ENCODE measurements around the gene GRAMD2A. TPM values are rescaled to one million over a fixed set of nuclear protein-coding genes. Genes with fewer than 3 reads are reported as not detected.

GRAMD2A gene
- total and polyA plus RNA-seq, 10 of the 15 experiments (the other 5 are each of a cell fraction or from before 2014, with no cell fraction given), result 0.02 to 0.35 TPM; not detected in 8

GRCh38 chr15:72162569-72162968, 35.0 kb downstream of the GRAMD2A start:
- ATAC-seq (no peak), FAIRE-seq (no peak), DNase-seq (ENCODE audit: low read depth, low spot score) (no peak)
- Histone ChIP-seq H2AFZ (ENCODE audit: control insufficient read depth, low read depth, low read length) (no peak overlapping the region), H3K4me2 (ENCODE audit: control insufficient read depth, insufficient read depth) (no peak overlapping the region), H3K4me3 (no peak overlapping the region), H3K27ac (ENCODE audit: control insufficient read depth, insufficient read depth) (no peak overlapping the region), H3K9ac (ENCODE audit: control insufficient read depth, insufficient read depth, low read length) (no peak overlapping the region), H3K9me3 (replicated peaks; ENCODE audit: control insufficient read depth, insufficient read depth, low read length) (no peaks in the 10 kb centered on the region), H3K79me2 (ENCODE audit: control insufficient read depth, insufficient read depth, low read length) (no peaks in the 10 kb centered on the region), H3K4me1 (ENCODE audit: control insufficient read depth, insufficient read depth, low read length) (no peaks in the 10 kb centered on the region), H3K27me3 (replicated peaks in 1 of 2; ENCODE audit: control insufficient read depth in 2 of 2, insufficient read depth in 2 of 2, low read length in 1 of 2) (no peaks in the 10 kb centered on the region), H4K20me1 (ENCODE audit: control insufficient read depth, insufficient read depth) (no peaks in the 10 kb centered on the region), H3K36me3 (ENCODE audit: control insufficient read depth in 2 of 2, insufficient read depth in 2 of 2, low read length in 1 of 2) (no peaks in the 10 kb centered on the region)
- intact Hi-C loops (cut with micrococcal nuclease; ENCODE audit: unreplicated experiment), result no loop called here
- ChIA-PET POLR2A (no interaction called here), SMC1A (ENCODE audit: uncharacterized antibody, unreplicated experiment) (interaction anchor here (0.7 kb wide), 2 partner anchors 358 to 424 kb away, joined by 3 read pairs; no protein-coding TSS in a partner anchor), CTCF (interaction anchor here (0.8 to 1.3 kb wide), 4 partner anchors 9 to 419 kb away, joined by 3 to 6 read pairs (median 4); no protein-coding TSS in a partner anchor), RAD21 (ENCODE audit: unreplicated experiment) (no interaction called here)
- in situ Hi-C loops (cut with MboI), result no loop called here
- 71% methylated on average over 5 of the region's 5 CpGs for WGBS (ENCODE audit: insufficient coverage, insufficient replicate concordance, low lambda C conversion rate, missing lambda C conversion rate)
- no TSS peak for BruUV-seq (replicated peaks)
- TF ChIP-seq HSF1 (IDR thresholded peaks at IDR 0.05; ENCODE audit: low read depth, low read length), result no peak
- TF ChIP-seq STAT3 (IDR thresholded peaks at IDR 0.05; ENCODE audit: low read depth, low read length), result no peak
- TF ChIP-seq RB1 (IDR thresholded peaks at IDR 0.05; ENCODE audit: borderline replicate concordance), result no peak
- no peak for TF ChIP-seq SPI1 (IDR thresholded peaks at IDR 0.05; ENCODE audit: borderline replicate concordance, insufficient read depth, low read depth, low read length)
- no peak for TF ChIP-seq TCF12 (IDR thresholded peaks at IDR 0.05; ENCODE audit: low read depth, low read length)
- TF ChIP-seq PRDM15 (CRISPR knock-in tag; IDR thresholded peaks at IDR 0.05), result no peak
- no peak for TF ChIP-seq PAX8 (IDR thresholded peaks at IDR 0.05)
- TF ChIP-seq POU2F2 (IDR thresholded peaks at IDR 0.05; ENCODE audit: borderline replicate concordance, low read depth, low read length), result no peak
- no peak for TF ChIP-seq ZZZ3 (IDR thresholded peaks at IDR 0.05; ENCODE audit: control insufficient read depth, insufficient read length, low read depth)
- no peak for TF ChIP-seq USF1 (IDR thresholded peaks at IDR 0.05; ENCODE audit: borderline replicate concordance, extremely low read length, insufficient read depth, low read depth, low read length)
- TF ChIP-seq ZBTB11 (CRISPR knock-in tag; IDR thresholded peaks at IDR 0.05), result no peak
- TF ChIP-seq TCF7 (IDR thresholded peaks at IDR 0.05; ENCODE audit: borderline replicate concordance), result no peak
- no peak for TF ChIP-seq PKNOX1 (IDR thresholded peaks at IDR 0.05)
- no peak for TF ChIP-seq SMARCA5 (IDR thresholded peaks at IDR 0.05)
